ENCODE results near the gene CFAP58. TPM values are rescaled to one million over a fixed set of nuclear protein-coding genes. Genes with fewer than 3 reads are reported as not detected.

Gene CFAP58
- total and polyA plus RNA-seq, 2 of the 13 experiments (the other 11 are each of a cell fraction or from before 2014, with no cell fraction given) = 0.03 TPM; not detected in 1

- Histone ChIP-seq H2AFZ (ENCODE audit: low read length) (no peak overlapping the region), H3K36me3 (replicated peaks in 1 of 2; ENCODE audit: control insufficient read depth in 1 of 2, insufficient read depth in 2 of 2, low read length in 2 of 2) (no peaks in the 10 kb centered on the region), H3K9ac (ENCODE audit: insufficient read depth, low read depth, low read length) (no peak overlapping the region), H3K27ac (ENCODE audit: extremely low read length, insufficient read depth, low read length) (no peak overlapping the region), H3K79me2 (ENCODE audit: insufficient read depth, low read length) (no peaks in the 10 kb centered on the region), H3K9me3 (ENCODE audit: low read length) (no peaks in the 10 kb centered on the region), H3K4me1 (ENCODE audit: insufficient read depth, low read length) (no peaks in the 10 kb centered on the region), H3K4me2 (ENCODE audit: low read depth, low read length) (no peak overlapping the region), H3K4me3 (replicated peaks in 1 of 3; ENCODE audit: insufficient read depth in 1 of 3, low read depth in 2 of 3, low read length in 3 of 3) (no peak overlapping the region), H3K27me3 (ENCODE audit: control insufficient read depth in 1 of 2, insufficient read depth in 2 of 2, low read length in 2 of 2) (0 out of 5 replicates have a peak, but pooled peaks cover 0 to 3% of the 10 kb centered on the region in 2 experiments), H4K20me1 (ENCODE audit: insufficient read depth, low read length) (no peaks in the 10 kb centered on the region)
- POLR2A ChIA-PET = no interaction called here
- TF ChIP-seq ZKSCAN8 (CRISPR knock-in tag; IDR thresholded peaks at IDR 0.05; ENCODE audit: borderline replicate concordance) (no peak), GLI4 (CRISPR knock-in tag; IDR thresholded peaks at IDR 0.05; ENCODE audit: borderline replicate concordance) (no peak), ZNF496 (CRISPR knock-in tag; IDR thresholded peaks at IDR 0.05; ENCODE audit: insufficient replicate concordance) (no peak), SOX13 (IDR thresholded peaks at IDR 0.05) (no peak), SOX13 (CRISPR knock-in tag; conservative IDR thresholded peaks at IDR 0.05 in 1 of 2, IDR thresholded peaks at IDR 0.05 in 1 of 2) (no peak), ZBTB7A (CRISPR knock-in tag; IDR thresholded peaks at IDR 0.05) (no peak), PLSCR1 (CRISPR knock-in tag; IDR thresholded peaks at IDR 0.05; ENCODE audit: borderline replicate concordance) (no peak), CEBPB (IDR thresholded peaks at IDR 0.05; ENCODE audit: borderline replicate concordance, low read depth, low read length) (no peak), EED (CRISPR knock-in tag; IDR thresholded peaks at IDR 0.05) (no peak), ZNF432 (CRISPR knock-in tag; IDR thresholded peaks at IDR 0.05; ENCODE audit: borderline replicate concordance) (no peak), ELF3 (CRISPR knock-in tag; IDR thresholded peaks at IDR 0.05) (no peak), FOXK2 (IDR thresholded peaks at IDR 0.05) (no peak), ZNF615 (CRISPR knock-in tag; IDR thresholded peaks at IDR 0.05; ENCODE audit: borderline replicate concordance) (no peak), DNMT1 (CRISPR knock-in tag; IDR thresholded peaks at IDR 0.05) (no peak), RCOR2 (CRISPR knock-in tag; IDR thresholded peaks at IDR 0.05) (no peak), ZMAT5 (CRISPR knock-in tag; IDR thresholded peaks at IDR 0.05; ENCODE audit: borderline replicate concordance, low read depth) (no peak)
- TF ChIP-seq, protein P1, sequence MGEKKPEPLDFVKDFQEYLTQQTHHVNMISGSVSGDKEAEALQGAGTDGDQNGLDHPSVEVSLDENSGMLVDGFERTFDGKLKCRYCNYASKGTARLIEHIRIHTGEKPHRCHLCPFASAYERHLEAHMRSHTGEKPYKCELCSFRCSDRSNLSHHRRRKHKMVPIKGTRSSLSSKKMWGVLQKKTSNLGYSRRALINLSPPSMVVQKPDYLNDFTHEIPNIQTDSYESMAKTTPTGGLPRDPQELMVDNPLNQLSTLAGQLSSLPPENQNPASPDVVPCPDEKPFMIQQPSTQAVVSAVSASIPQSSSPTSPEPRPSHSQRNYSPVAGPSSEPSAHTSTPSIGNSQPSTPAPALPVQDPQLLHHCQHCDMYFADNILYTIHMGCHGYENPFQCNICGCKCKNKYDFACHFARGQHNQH (CRISPR knock-in tag; IDR thresholded peaks at IDR 0.05) = no peak
- BruUV-seq (replicated peaks) = no TSS peak
- FAIRE-seq (no peak), DNase-seq (ENCODE audit: low spot score) (no peak), ATAC-seq (no peak)
- in situ Hi-C loops (cut with HindIII; ENCODE audit: extremely low pct_ligation_motif_present, low pct_unique_long_range_greater_than_20kb) = no loop called here
- intact Hi-C loops (cut with micrococcal nuclease; ENCODE audit: unreplicated experiment) = no loop called here
- WGBS (ENCODE audit: low lambda C conversion rate) = 3% methylated on average over 5 of the region's 5 CpGs
- CTCF ChIA-PET (ENCODE audit: low intra/inter-chr PET ratio, low total read pairs) = no interaction called here
These were observed 97.3 kb downstream of the CFAP58 start for GRCh38 chr10:104450954-104451353.
